OCI-LY7 (cell line): Measurements from ENCODE around the gene GPR61.

Experiments used
- CTCF ChIP-seq: fragments of 200-600 bp; sonication (generic); conservative IDR thresholded peaks from 2 replicates; pipeline ENCODE4 v1.5.1; 2014; ENCODE audit warnings: mild to moderate bottlenecking, antibody characterized with exemption, low read length, moderate library complexity, mixed read lengths
- EZH2phosphoT487 ChIP-seq: fragments of 200-600 bp; sonication (generic); IDR thresholded peaks from 2 replicates; pipeline ENCODE4 v1.6.1; 2018; ENCODE audit warnings: low read depth, borderline replicate concordance, mild to moderate bottlenecking, mixed run types, antibody characterized with exemption, low read length, moderate library complexity, mixed read lengths

GRCh38 chr1:109491372-109491771 lies 48.3 kb upstream of the GPR61 start:
- TF ChIP-seq CTCF (no peak), EZH2phosphoT487 (no peak)
